Stomach (tissue), 4 donors: ENCODE results near the gene RAB31.

Source experiments
- POLR2A ChIP-seq, 4 donors: fragments of 450-650 bp; IDR thresholded peaks; one replicate each; pipeline ENCODE4 v1.6.1; 2016; ENCODE audit warnings: antibody characterized with exemption in 4 of 4, control low read depth in 2 of 4, mild to moderate bottlenecking in 1 of 4, moderate library complexity in 1 of 4
- POLR2AphosphoS5 ChIP-seq, 3 donors: sonication (generic); formaldehyde crosslinking; IDR thresholded peaks; one replicate each; pipeline ENCODE4 v1.6.1; 2016; ENCODE audit warnings: antibody characterized with exemption in 3 of 3
- TF ChIP-seq, protein P1 (sequence below), 7 experiments: fragments of 450-650 bp in 4 of 7; fragments of 200-600 bp in 3 of 7; sonication (generic) in 3 of 7; IDR thresholded peaks; one replicate each; pipeline ENCODE4 v1.5.1; 2016 to 2019; ENCODE audit warnings: antibody characterized with exemption in 7 of 7, control low read depth in 2 of 7, mild to moderate bottlenecking in 1 of 7

DNA sequence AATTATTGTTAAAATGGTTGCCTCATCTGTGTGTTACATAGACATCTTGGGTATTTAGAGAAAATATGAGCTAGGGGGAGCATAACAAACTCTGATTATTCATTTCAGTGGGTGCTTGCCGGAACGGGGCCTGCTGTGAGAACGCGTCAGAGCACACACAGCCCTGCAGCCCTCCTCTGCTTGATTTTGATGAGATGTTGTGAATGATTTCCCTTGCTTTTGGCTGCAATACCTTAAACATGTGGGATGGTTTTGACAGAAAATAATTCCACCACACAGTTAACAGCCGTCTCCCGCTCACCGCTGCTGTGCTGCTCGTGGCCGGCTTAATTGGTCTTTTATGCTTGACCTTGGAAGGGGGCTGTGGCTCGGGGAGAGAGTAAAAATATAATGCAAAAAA, 127.7 kb downstream of the RAB31 start:
- TF ChIP-seq, protein P1, sequence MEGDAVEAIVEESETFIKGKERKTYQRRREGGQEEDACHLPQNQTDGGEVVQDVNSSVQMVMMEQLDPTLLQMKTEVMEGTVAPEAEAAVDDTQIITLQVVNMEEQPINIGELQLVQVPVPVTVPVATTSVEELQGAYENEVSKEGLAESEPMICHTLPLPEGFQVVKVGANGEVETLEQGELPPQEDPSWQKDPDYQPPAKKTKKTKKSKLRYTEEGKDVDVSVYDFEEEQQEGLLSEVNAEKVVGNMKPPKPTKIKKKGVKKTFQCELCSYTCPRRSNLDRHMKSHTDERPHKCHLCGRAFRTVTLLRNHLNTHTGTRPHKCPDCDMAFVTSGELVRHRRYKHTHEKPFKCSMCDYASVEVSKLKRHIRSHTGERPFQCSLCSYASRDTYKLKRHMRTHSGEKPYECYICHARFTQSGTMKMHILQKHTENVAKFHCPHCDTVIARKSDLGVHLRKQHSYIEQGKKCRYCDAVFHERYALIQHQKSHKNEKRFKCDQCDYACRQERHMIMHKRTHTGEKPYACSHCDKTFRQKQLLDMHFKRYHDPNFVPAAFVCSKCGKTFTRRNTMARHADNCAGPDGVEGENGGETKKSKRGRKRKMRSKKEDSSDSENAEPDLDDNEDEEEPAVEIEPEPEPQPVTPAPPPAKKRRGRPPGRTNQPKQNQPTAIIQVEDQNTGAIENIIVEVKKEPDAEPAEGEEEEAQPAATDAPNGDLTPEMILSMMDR (IDR thresholded peaks at IDR 0.05): no peak
- TF ChIP-seq POLR2AphosphoS5 (IDR thresholded peaks at IDR 0.05) (no peak), POLR2A (IDR thresholded peaks at IDR 0.05) (no peak)
